ENCODE results near the gene RNF44. TPM values are rescaled to one million over a fixed set of nuclear protein-coding genes. Genes with fewer than 3 reads are reported as not detected.

RNF44 gene
- total RNA-seq, 1 experiment from 2014 or later: 113 TPM

DNA sequence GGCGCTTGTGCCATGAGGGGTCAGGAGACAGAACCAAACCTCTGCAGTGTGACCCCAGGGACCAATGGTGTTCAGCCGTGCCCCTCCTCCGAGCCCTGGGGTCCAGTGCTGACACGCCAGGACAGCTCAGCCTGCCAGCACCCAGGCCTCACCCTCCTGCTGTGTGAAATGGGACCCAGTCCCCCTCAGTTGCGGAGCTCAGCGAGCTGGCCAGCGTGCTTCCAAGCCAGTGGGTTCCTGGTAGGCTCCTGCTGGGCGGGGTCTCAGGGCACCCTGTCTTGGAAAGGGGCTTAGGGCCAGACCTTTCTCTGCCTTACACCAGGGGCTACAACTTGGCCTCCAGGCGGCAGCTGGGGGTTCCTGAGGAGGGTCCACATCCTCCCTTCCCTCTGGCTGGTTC, 4.4 kb downstream of the RNF44 start:
- H3K27me3 ChIP-seq (ENCODE audit: control insufficient read depth, insufficient read depth, low read length): no peaks in the 10 kb centered on the region
- ChIA-PET POLR2A (no interaction called here), CTCF (no interaction called here)
- BruUV-seq (replicated peaks): no TSS peak
- in situ Hi-C loops (cut with HindIII; ENCODE audit: low pct_unique_long_range_greater_than_20kb, low sequenced_read_pairs) (no loop called here), intact Hi-C loops (cut with micrococcal nuclease; ENCODE audit: unreplicated experiment) (no loop called here)
- no peak for DNase-seq (ENCODE audit: low read depth, low spot score)
- peaks cover 45% of the 10 kb centered on the region for H3K4me1 ChIP-seq (ENCODE audit: control insufficient read depth, insufficient read depth, low read length)
- H3K36me3 ChIP-seq (ENCODE audit: control insufficient read depth, insufficient read depth, low read length): peaks cover 10% of the 10 kb centered on the region
- H3K4me3 ChIP-seq (ENCODE audit: low read depth in 2 of 2, low read length in 2 of 2): no peak overlapping the region
- no peak for ATAC-seq
- no peaks in the 10 kb centered on the region for H3K9me3 ChIP-seq (ENCODE audit: control insufficient read depth, insufficient read depth, low read depth, low read length)
- H3K27ac ChIP-seq (ENCODE audit: low read length): peak overlapping the region; percentile 99
- TF ChIP-seq, protein P1, sequence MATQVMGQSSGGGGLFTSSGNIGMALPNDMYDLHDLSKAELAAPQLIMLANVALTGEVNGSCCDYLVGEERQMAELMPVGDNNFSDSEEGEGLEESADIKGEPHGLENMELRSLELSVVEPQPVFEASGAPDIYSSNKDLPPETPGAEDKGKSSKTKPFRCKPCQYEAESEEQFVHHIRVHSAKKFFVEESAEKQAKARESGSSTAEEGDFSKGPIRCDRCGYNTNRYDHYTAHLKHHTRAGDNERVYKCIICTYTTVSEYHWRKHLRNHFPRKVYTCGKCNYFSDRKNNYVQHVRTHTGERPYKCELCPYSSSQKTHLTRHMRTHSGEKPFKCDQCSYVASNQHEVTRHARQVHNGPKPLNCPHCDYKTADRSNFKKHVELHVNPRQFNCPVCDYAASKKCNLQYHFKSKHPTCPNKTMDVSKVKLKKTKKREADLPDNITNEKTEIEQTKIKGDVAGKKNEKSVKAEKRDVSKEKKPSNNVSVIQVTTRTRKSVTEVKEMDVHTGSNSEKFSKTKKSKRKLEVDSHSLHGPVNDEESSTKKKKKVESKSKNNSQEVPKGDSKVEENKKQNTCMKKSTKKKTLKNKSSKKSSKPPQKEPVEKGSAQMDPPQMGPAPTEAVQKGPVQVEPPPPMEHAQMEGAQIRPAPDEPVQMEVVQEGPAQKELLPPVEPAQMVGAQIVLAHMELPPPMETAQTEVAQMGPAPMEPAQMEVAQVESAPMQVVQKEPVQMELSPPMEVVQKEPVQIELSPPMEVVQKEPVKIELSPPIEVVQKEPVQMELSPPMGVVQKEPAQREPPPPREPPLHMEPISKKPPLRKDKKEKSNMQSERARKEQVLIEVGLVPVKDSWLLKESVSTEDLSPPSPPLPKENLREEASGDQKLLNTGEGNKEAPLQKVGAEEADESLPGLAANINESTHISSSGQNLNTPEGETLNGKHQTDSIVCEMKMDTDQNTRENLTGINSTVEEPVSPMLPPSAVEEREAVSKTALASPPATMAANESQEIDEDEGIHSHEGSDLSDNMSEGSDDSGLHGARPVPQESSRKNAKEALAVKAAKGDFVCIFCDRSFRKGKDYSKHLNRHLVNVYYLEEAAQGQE (IDR thresholded peaks at IDR 0.05; ENCODE audit: insufficient read depth in 1 of 2, low read depth in 2 of 2, low read length in 1 of 2): no peak
- TF ChIP-seq SIN3A (IDR thresholded peaks at IDR 0.05; ENCODE audit: borderline replicate concordance, insufficient read depth, low read depth, low read length) (no peak), POLR2AphosphoS5 (IDR thresholded peaks at IDR 0.05; ENCODE audit: low read depth, low read length) (no peak), TCF7L2 (IDR thresholded peaks at IDR 0.05; ENCODE audit: low read depth, low read length) (no peak)
- TF ChIP-seq, protein P2, sequence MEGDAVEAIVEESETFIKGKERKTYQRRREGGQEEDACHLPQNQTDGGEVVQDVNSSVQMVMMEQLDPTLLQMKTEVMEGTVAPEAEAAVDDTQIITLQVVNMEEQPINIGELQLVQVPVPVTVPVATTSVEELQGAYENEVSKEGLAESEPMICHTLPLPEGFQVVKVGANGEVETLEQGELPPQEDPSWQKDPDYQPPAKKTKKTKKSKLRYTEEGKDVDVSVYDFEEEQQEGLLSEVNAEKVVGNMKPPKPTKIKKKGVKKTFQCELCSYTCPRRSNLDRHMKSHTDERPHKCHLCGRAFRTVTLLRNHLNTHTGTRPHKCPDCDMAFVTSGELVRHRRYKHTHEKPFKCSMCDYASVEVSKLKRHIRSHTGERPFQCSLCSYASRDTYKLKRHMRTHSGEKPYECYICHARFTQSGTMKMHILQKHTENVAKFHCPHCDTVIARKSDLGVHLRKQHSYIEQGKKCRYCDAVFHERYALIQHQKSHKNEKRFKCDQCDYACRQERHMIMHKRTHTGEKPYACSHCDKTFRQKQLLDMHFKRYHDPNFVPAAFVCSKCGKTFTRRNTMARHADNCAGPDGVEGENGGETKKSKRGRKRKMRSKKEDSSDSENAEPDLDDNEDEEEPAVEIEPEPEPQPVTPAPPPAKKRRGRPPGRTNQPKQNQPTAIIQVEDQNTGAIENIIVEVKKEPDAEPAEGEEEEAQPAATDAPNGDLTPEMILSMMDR (IDR thresholded peaks at IDR 0.05): no peak

DNA sequence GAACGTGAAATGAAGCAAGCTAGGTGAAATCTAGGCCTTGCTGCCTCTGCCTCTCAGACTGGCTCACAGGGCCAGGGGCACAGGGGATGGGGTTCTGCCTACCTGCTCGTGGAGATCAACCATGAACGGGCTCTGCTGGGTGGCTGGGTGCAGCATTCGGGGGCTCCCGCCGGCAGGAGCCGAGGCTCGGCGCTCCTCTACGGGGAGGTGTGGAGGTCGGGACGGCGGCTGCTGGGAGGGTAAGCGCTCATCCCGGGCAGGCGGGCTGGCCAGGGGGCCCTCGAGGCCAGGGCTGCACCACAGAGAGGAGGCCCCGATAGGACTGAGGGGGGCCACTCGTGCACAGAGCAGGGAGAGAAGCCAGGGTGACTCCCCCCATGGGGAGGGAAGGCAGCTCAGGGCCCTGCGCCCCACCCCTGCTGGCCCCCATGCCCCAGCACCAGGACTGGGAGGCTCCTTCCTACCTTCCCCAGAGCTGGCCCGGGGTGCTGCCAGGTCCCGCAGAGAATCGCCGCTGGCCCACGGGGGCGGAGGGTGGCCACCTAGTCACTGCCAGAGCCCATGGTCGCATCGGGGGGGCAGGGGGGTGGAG, 5.2 kb downstream of the RNF44 start:
- no peak for ATAC-seq
- intact Hi-C loops (cut with micrococcal nuclease; ENCODE audit: unreplicated experiment): no loop called here

More for the DNA sequence above, 5.2 kb downstream of the RNF44 start:
- CTCF ChIA-PET: interaction anchor here (1.0 kb wide), 1 partner anchor 12 kb away, joined by 5 read pairs; no protein-coding TSS in a partner anchor
- Histone ChIP-seq H3K9me3 (ENCODE audit: control insufficient read depth, insufficient read depth, low read depth, low read length) (no peaks in the 10 kb centered on the region), H3K27ac (ENCODE audit: low read length) (peak overlapping the region; percentile 39; the same call in 1 of the 2 replicates), H3K4me1 (ENCODE audit: control insufficient read depth, insufficient read depth, low read length) (peaks cover 45% of the 10 kb centered on the region), H3K4me3 (ENCODE audit: low read depth in 2 of 2, low read length in 2 of 2) (no peak overlapping the region), H3K36me3 (ENCODE audit: control insufficient read depth, insufficient read depth, low read length) (peaks cover 9% of the 10 kb centered on the region; the same call in 1 of the 2 replicates), H3K27me3 (ENCODE audit: control insufficient read depth, insufficient read depth, low read length) (no peaks in the 10 kb centered on the region)
- POLR2A ChIA-PET: no interaction called here
- no TSS peak for BruUV-seq (replicated peaks)
- no peak for DNase-seq (ENCODE audit: low read depth, low spot score)
- TF ChIP-seq, protein P1 (IDR thresholded peaks at IDR 0.05; ENCODE audit: insufficient read depth in 1 of 2, low read depth in 2 of 2, low read length in 1 of 2): no peak
- no peak for TF ChIP-seq POLR2AphosphoS5 (IDR thresholded peaks at IDR 0.05; ENCODE audit: low read depth, low read length)
- in situ Hi-C loops (cut with HindIII; ENCODE audit: low pct_unique_long_range_greater_than_20kb, low sequenced_read_pairs): no loop called here
